Measurements from ENCODE around the gene PCNX2.

GRCh38 chr1:233055879-233056641 lies 239.5 kb downstream of the PCNX2 start:
- TF ChIP-seq POLR2A (IDR thresholded peaks at IDR 0.05) (no peak), CTCF (IDR thresholded peaks at IDR 0.05) (no peak), POLR2AphosphoS5 (IDR thresholded peaks at IDR 0.05) (no peak), EP300 (IDR thresholded peaks at IDR 0.05) (no peak)
